Measurements from ENCODE around the gene UTS2R.
A peak's percentile ranks its signal among the peaks of the same experiment; 100 is the strongest.

UTS2R gene

GRCh38 chr17:82333279-82334171 lies 38.0 kb upstream of the UTS2R start, which contains the start of gene SECTM1 (continued):
- TF ChIP-seq ZNF274 (IDR thresholded peaks at IDR 0.05; ENCODE audit: low read length) (no peak), ZNF274 (tag by site-specific recombination; IDR thresholded peaks at IDR 0.05; ENCODE audit: borderline replicate concordance) (no peak), ZSCAN23 (tag by site-specific recombination; IDR thresholded peaks at IDR 0.05) (no peak), HOXC10 (CRISPR knock-in tag; IDR thresholded peaks at IDR 0.05) (no peak), GLIS2 (tag by site-specific recombination; IDR thresholded peaks at IDR 0.05) (0 out of 2 replicates have a peak, but pooled peaks have one; percentile 8), CTCF (tag by site-specific recombination; IDR thresholded peaks at IDR 0.05) (no peak), ZXDB (tag by site-specific recombination; IDR thresholded peaks at IDR 0.05) (no peak), ZNF670 (tag by site-specific recombination; IDR thresholded peaks at IDR 0.05; ENCODE audit: low read depth) (no peak), ZNF747 (tag by site-specific recombination; IDR thresholded peaks at IDR 0.05) (no peak), GLIS1 (tag by site-specific recombination; IDR thresholded peaks at IDR 0.05) (peak; percentile 90), SETDB1 (IDR thresholded peaks at IDR 0.05; ENCODE audit: insufficient read length, low read length) (no peak), SP2 (tag by site-specific recombination; IDR thresholded peaks at IDR 0.05) (peak; percentile 39; the same call in 1 of the 2 replicates), ZNF214 (tag by site-specific recombination; IDR thresholded peaks at IDR 0.05; ENCODE audit: borderline replicate concordance) (no peak), ZNF423 (tag by site-specific recombination; IDR thresholded peaks at IDR 0.05) (no peak), ZNF692 (tag by site-specific recombination; IDR thresholded peaks at IDR 0.05) (peak; percentile 41; the same call in 1 of the 2 replicates), ZNF221 (tag by site-specific recombination; IDR thresholded peaks at IDR 0.05; ENCODE audit: borderline replicate concordance) (no peak), ZNF600 (tag by site-specific recombination; IDR thresholded peaks at IDR 0.05) (no peak), RBAK (tag by site-specific recombination; IDR thresholded peaks at IDR 0.05) (no peak), ZNF548 (tag by site-specific recombination; IDR thresholded peaks at IDR 0.05) (no peak), ZNF157 (tag by site-specific recombination; IDR thresholded peaks at IDR 0.05) (no peak), ATF2 (tag by site-specific recombination; IDR thresholded peaks at IDR 0.05; ENCODE audit: low read depth) (no peak), SALL2 (tag by site-specific recombination; IDR thresholded peaks at IDR 0.05; ENCODE audit: borderline replicate concordance) (no peak), MZF1 (tag by site-specific recombination; IDR thresholded peaks at IDR 0.05; ENCODE audit: borderline replicate concordance) (no peak), ZNF239 (tag by site-specific recombination; IDR thresholded peaks at IDR 0.05) (no peak), ZNF558 (tag by site-specific recombination; IDR thresholded peaks at IDR 0.05) (no peak), ZNF175 (tag by site-specific recombination; IDR thresholded peaks at IDR 0.05) (no peak), ZNF626 (tag by site-specific recombination; IDR thresholded peaks at IDR 0.05) (no peak), SCRT1 (tag by site-specific recombination; IDR thresholded peaks at IDR 0.05; ENCODE audit: borderline replicate concordance) (no peak), INSM2 (tag by site-specific recombination; IDR thresholded peaks at IDR 0.05) (no peak), ZBTB8A (tag by site-specific recombination; IDR thresholded peaks at IDR 0.05) (no peak)
- TF ChIP-seq, protein P1, sequence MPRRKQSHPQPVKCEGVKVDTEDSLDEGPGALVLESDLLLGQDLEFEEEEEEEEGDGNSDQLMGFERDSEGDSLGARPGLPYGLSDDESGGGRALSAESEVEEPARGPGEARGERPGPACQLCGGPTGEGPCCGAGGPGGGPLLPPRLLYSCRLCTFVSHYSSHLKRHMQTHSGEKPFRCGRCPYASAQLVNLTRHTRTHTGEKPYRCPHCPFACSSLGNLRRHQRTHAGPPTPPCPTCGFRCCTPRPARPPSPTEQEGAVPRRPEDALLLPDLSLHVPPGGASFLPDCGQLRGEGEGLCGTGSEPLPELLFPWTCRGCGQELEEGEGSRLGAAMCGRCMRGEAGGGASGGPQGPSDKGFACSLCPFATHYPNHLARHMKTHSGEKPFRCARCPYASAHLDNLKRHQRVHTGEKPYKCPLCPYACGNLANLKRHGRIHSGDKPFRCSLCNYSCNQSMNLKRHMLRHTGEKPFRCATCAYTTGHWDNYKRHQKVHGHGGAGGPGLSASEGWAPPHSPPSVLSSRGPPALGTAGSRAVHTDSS (tag by site-specific recombination; IDR thresholded peaks at IDR 0.05) = no peak
- TF ChIP-seq, protein P2, sequence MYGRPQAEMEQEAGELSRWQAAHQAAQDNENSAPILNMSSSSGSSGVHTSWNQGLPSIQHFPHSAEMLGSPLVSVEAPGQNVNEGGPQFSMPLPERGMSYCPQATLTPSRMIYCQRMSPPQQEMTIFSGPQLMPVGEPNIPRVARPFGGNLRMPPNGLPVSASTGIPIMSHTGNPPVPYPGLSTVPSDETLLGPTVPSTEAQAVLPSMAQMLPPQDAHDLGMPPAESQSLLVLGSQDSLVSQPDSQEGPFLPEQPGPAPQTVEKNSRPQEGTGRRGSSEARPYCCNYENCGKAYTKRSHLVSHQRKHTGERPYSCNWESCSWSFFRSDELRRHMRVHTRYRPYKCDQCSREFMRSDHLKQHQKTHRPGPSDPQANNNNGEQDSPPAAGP (tag by site-specific recombination; IDR thresholded peaks at IDR 0.05) = no peak; the same call in none of the 2 replicates
